Fibroblast of peridontal ligament (primary cell): ENCODE measurements around the gene SLCO6A1.
A peak's percentile ranks its signal among the peaks of the same experiment; 100 is the strongest.

Source experiments
- DNase-seq: peaks from one replicate; pipeline ENCODE4 v3.0.0-alpha.2; 2010; ENCODE audit errors: extremely low read depth

SLCO6A1 gene

GRCh38 chr5:102453716-102454115 is 45.1 kb downstream of the SLCO6A1 start:
- peak; percentile 1 for DNase-seq

- DNase-seq, result no peak
These were observed 47.7 kb downstream of the SLCO6A1 start for GRCh38 chr5:102451082-102451481.

GRCh38 chr5:102450313-102450990 is 48.3 kb downstream of the SLCO6A1 start:
- DNase-seq, result no peak

- DNase-seq, result no peak
These were observed 65.3 kb downstream of the SLCO6A1 start for GRCh38 chr5:102433473-102433872.

- DNase-seq, result no peak
These were observed 77.2 kb downstream of the SLCO6A1 start for GRCh38 chr5:102421647-102422046.

GRCh38 chr5:102418531-102418930 is 80.3 kb downstream of the SLCO6A1 start:
- DNase-seq, result no peak

- no peak for DNase-seq
These were observed 84.4 kb downstream of the SLCO6A1 start for GRCh38 chr5:102414448-102414847.

GRCh38 chr5:102388235-102388634 is 110.6 kb downstream of the SLCO6A1 start:
- no peak for DNase-seq

- no peak for DNase-seq
These were observed 113.4 kb downstream of the SLCO6A1 start for GRCh38 chr5:102385365-102385764.

GRCh38 chr5:102380174-102380573 is 118.6 kb downstream of the SLCO6A1 start:
- DNase-seq, result no peak

- DNase-seq, result no peak
These were observed 122.9 kb downstream of the SLCO6A1 start for GRCh38 chr5:102375876-102376275.

- DNase-seq, result no peak
These were observed 123.5 kb downstream of the SLCO6A1 start for GRCh38 chr5:102375272-102375671.

GRCh38 chr5:102368392-102368791 is 130.4 kb downstream of the SLCO6A1 start:
- no peak for DNase-seq

- no peak for DNase-seq
These were observed 157.0 kb downstream of the SLCO6A1 start for GRCh38 chr5:102341681-102342288.

- DNase-seq, result no peak
These were observed 174.1 kb downstream of the SLCO6A1 start for GRCh38 chr5:102324714-102325113.
